Muscle of leg (tissue), 11 donors: Measurements from ENCODE around the gene SPECC1. TPM values are rescaled to one million over a fixed set of nuclear protein-coding genes. Genes with fewer than 3 reads are reported as not detected.
"Not testable (repeated sequence)": the region's sequence is repeated elsewhere in the genome, so short reads cannot be mapped to it uniquely, and the experiment has no call there.

Experiments
- DNase-seq: peaks from one replicate; pipeline ENCODE4 v3.0.0; 2013
- H3K27ac ChIP-seq: one replicate; pipeline ENCODE4 v1.5.1; 2013; ENCODE audit warnings: mild to moderate bottlenecking, low read length, control low read depth
- H3K27me3 ChIP-seq: one replicate; pipeline ENCODE4 v1.6.1; 2013; ENCODE audit warnings: low read length; ENCODE audit not compliant: control insufficient read depth, insufficient read depth
- H3K36me3 ChIP-seq: one replicate; pipeline ENCODE4 v1.6.1; 2013; ENCODE audit warnings: low read length; ENCODE audit not compliant: control insufficient read depth, insufficient read depth
- H3K4me1 ChIP-seq: one replicate; pipeline ENCODE4 v1.6.1; 2013; ENCODE audit warnings: low read length; ENCODE audit not compliant: control insufficient read depth, insufficient read depth
- H3K4me3 ChIP-seq: one replicate; pipeline ENCODE4 v1.5.1; 2013; ENCODE audit warnings: low read length, control low read depth
- H3K9me3 ChIP-seq: replicated peaks from 2 replicates; pipeline ENCODE4 v1.6.1; 2013; ENCODE audit warnings: low read depth, low read length; ENCODE audit not compliant: control insufficient read depth
- WGBS: methylation state at CpG from one replicate; pipeline ENCODE4 v1.1.5; 2013; ENCODE audit warnings: missing lambda C conversion rate; ENCODE audit not compliant: insufficient coverage; 5-methylcytosine and 5-hydroxymethylcytosine counted together
- polyA plus RNA-seq, 8 donors: library from polyadenylated mRNA; unstranded; fragments of 120-200 nt; gene quantifications; one replicate each; pipeline versions ENCODE4 v1.2.1 to v1.2.3, GENCODE V29; 2013; ENCODE audit warnings: inconsistent platforms in 1 of 8, low replicate concordance in 1 of 8; ENCODE audit not compliant: insufficient read length in 8 of 8, insufficient read depth in 1 of 8
- total RNA-seq: library from RNA; stranded (reverse); fragments of 120-200 nt; gene quantifications from one replicate; pipeline ENCODE4 v1.2.4, GENCODE V29; 2013

SPECC1 gene
- total and polyA plus RNA-seq, 9 donors, result 5.7 to 11.6 (median 7.2) TPM

DNA sequence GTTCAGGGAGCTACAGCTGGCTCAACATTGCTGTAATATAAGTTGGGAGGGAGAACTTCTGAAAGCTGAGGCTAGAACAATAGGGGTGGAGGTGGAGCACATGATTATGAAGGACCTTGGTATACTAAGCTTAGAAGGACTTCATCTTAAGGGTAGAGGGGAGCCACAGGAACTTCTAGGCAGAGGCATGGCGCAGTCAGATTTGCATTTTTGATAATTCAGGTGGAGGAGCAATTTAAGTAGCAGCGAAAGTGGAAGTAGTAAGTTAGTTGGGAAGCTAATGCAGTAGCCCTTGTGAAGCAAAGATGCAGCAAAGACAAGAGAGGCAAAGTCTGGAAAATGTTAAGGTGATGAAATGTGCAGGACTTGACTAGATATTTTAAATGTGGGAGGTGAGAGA, 144.1 kb downstream of the SPECC1 start:
- H3K36me3 ChIP-seq, result no peaks in the 10 kb centered on the region
- no peak overlapping the region for H3K4me3 ChIP-seq
- peaks cover 13% of the 10 kb centered on the region for H3K4me1 ChIP-seq
- peaks cover 27% of the 10 kb centered on the region for H3K27me3 ChIP-seq
- 92% methylated on average over 2 of the region's 2 CpGs for WGBS
- H3K27ac ChIP-seq, result no peak overlapping the region
- H3K9me3 ChIP-seq, result no peaks in the 10 kb centered on the region
- DNase-seq, result no peak

DNA sequence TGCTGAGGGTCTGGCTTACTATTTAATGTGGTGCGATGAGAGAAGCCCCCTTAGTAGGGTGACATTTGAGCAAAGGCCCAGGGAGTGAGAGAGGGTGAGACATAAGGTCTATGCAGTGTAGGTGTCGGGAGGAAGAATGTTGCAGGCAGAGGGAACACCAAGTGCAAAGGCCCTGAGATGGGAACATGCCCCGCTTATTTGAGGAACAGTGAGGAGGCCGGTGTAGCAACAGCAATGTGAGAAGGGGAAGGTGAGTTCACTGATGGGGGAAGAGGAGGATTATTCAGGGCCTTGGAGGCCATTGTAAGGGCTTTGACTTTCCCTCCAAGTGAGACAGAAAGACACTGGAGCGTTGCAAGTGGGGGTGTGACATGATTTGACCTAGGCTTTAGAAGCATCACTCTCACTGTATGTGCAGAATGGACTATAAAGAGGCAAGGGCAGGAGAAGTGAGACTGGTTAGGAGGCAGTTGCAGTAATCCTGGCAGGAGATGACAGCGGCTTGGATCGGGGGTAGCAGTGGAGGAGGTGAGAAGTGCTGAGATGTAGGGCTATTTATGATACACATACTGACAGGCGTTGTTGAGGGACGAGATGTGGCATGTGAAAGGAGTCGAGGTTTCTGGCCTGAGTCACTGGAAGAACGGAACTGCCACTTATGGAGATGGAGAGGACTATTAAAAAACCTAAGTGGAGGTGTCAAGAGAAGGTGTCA, 145.3 kb downstream of the SPECC1 start:
- H3K27ac ChIP-seq, result no peak overlapping the region
- 88% methylated on average over 11 of the region's 11 CpGs for WGBS
- H3K36me3 ChIP-seq, result no peaks in the 10 kb centered on the region
- H3K27me3 ChIP-seq, result peaks cover 32% of the 10 kb centered on the region
- DNase-seq, result no peak
- peaks cover 13% of the 10 kb centered on the region for H3K4me1 ChIP-seq
- H3K9me3 ChIP-seq, result no peaks in the 10 kb centered on the region
- no peak overlapping the region for H3K4me3 ChIP-seq

DNA sequence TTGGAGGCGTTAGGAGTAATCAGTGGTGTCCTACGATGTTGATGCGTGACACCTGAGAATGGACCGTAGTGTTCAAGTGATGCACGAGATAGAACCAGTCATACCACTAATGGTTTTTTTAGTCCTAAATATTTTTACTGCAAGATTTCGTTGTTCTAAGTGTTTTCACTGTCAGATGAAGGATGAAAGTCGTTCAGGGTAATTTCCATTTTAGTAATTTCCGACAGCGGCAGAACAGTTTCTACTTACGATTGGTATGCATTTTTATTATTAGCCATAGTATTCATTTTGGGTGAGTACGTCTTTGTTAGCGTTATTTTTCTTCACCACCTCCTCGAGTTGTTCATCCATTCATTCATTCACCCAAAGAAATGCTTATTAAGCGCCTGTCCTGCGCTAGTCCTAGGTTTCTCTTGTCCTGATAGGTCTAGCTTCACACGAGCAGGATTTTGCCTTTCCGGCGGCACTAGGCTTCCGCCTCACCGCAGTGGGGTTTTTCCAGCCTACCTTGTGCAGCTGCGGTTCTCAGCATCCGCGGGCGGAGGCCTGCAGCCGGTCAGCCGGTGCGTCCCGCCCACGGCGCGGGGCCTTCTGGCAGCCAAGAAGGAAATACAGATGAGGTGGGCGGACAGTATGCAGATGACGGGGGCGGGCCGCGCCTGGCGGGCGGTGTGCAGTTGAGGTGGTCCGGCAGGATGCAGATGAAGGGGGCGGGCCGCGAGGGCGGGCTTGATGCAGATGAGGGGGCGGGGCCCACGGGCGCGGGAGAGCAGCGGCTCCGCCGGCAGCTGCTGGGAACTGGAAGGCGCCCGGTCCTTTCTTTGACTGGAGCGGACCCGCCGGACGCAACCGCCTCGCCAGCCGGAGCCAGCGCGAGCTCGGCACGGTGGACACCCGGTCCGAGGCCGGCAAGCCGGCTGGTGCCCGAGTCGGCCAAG, 146.4 kb downstream of the SPECC1 start:
- peaks cover 35% of the 10 kb centered on the region for H3K27me3 ChIP-seq
- under 1% methylated on average over 50 of the region's 69 CpGs for WGBS
- H3K36me3 ChIP-seq, result no peaks in the 10 kb centered on the region
- peak overlapping the region; percentile 38 for H3K4me3 ChIP-seq
- DNase-seq, result peak; percentile 97
- H3K9me3 ChIP-seq, result no peaks in the 10 kb centered on the region
- peaks cover 13% of the 10 kb centered on the region for H3K4me1 ChIP-seq
- peak overlapping the region; percentile 42 for H3K27ac ChIP-seq

DNA sequence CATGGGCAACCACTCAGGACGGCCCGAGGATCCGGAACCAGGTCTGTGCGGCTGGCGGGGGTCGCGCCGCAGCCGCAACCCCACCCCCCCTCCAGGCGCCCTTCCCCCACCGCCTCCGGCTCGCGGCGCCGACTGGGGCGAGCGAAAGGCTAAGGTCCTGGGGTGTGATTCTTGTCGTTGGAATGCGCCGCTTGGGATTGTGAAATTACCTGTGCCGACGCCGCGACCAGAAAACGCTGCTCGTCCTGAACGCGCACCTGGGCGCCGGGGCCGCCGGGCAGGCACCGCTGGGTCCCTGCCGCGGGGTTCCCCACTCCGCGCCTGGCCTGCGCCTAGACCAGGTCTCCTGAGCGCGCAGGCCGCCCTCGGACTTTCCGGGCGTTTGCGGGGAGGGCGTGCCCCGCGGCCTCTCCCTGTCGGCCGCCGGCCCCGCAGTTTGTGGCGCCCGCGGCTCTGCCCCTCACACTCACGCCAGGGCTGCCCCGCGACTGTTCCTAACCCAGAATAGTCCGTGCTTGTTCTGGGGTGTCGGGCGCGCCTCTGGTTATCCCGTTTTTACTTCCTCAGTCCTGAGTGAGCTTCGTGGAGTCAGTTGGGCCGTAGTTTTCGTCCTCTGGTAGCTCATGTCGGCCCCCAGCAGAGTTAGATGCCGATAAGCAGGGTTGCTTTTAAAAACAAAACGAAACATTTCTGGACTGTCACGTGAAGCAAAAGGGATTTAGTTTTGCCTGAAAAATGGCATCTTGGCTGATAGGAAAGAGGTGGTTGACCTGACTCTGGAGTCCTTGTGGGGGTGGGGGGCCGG, 147.2 kb downstream of the SPECC1 start:
- Histone ChIP-seq H3K4me1 (peaks cover 13% of the 10 kb centered on the region), H3K27me3 (peaks cover 35% of the 10 kb centered on the region), H3K27ac (peak overlapping the region; percentile 13), H3K9me3 (no peaks in the 10 kb centered on the region), H3K36me3 (no peaks in the 10 kb centered on the region), H3K4me3 (peak overlapping the region; percentile 38)
- WGBS, result under 1% methylated on average over 51 of the region's 72 CpGs
- peak; percentile 27 for DNase-seq

DNA sequence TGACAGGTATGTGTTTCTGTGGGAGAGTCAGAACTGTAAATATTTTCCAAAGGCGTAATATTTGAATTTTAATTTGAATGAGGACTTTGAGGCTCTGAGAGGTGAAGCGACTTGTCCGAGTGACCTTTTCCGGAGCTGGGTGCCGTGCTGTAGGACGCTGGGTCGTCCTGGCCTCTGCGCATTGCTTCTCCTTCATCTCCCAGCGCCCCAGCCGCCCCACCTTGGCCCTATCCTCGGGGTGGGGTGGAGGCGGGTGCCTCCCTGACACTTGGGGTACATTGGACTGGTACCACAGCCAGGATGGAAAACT, 147.8 kb downstream of the SPECC1 start:
- H3K4me3 ChIP-seq, result no peak overlapping the region
- H3K9me3 ChIP-seq, result no peaks in the 10 kb centered on the region
- H3K4me1 ChIP-seq, result peaks cover 13% of the 10 kb centered on the region
- H3K27me3 ChIP-seq, result peaks cover 35% of the 10 kb centered on the region
- WGBS, result 75% methylated on average over 1 of the region's 12 CpGs
- H3K36me3 ChIP-seq, result no peaks in the 10 kb centered on the region
- no peak overlapping the region for H3K27ac ChIP-seq
- no peak for DNase-seq

DNA sequence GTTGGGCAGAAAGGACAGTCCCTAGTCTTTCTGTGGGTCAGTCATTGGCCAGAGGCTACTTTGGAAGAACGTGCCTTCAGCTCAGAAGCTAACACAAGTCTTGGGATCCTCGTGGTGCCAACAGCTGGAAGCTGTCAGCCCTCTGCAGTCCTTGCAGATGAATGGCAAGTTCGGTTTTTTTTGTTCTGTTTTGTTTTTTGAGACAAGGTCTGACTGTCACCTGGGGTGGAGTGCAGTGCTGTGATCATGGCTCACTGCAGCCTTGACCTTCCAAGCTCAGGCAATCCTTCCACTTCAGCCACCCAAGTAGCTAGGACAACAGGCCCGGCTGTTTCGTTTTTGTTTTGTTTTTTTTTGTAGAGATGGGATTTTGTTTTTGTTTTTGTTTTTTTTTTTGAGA, 149.4 kb downstream of the SPECC1 start:
- no peak overlapping the region for H3K4me3 ChIP-seq
- H3K4me1 ChIP-seq, result peaks cover 13% of the 10 kb centered on the region
- H3K9me3 ChIP-seq, result no peaks in the 10 kb centered on the region
- H3K36me3 ChIP-seq, result no peaks in the 10 kb centered on the region
- 100% methylated on average over 1 of the region's 5 CpGs for WGBS
- H3K27ac ChIP-seq, result no peak overlapping the region
- no peak for DNase-seq
- peaks cover 29% of the 10 kb centered on the region for H3K27me3 ChIP-seq

DNA sequence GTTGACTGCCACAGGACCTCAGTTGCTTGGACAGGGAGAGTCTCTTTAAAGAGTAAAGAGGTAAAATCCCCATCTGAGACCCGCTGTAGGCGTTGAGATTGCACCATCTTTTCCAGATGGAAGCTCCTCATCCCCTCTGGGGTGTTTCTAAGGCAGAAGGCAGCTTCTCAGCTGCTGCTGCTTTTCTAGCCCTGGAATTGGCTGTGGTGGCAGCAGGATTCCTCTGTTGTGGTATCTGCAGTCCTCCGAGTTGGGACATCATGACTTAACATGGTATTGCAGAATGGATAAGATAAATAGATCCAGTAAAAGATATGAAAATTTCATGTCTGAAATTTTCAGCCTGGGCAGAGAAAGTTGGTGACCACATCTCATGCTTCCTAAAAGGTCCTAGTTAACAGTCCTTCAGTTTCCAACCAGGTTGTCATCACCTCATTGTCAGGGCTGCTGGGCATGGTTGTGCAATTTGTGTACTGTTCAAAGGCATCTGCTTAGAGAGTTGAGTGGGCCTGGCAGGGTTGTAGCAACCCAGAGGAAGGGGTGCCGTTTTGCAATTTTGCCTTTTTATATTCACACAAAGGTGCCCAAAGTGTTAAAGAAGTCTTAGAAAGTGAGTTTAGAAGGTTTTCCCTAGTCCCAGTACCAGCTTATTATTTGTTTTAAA, 150.4 kb downstream of the SPECC1 start:
- no peaks in the 10 kb centered on the region for H3K36me3 ChIP-seq
- H3K4me1 ChIP-seq, result peaks cover 13% of the 10 kb centered on the region
- H3K27ac ChIP-seq, result no peak overlapping the region
- H3K4me3 ChIP-seq, result no peak overlapping the region
- 88% methylated on average over 2 of the region's 4 CpGs for WGBS
- peaks cover 25% of the 10 kb centered on the region for H3K27me3 ChIP-seq
- H3K9me3 ChIP-seq, result no peaks in the 10 kb centered on the region
- DNase-seq, result no peak

DNA sequence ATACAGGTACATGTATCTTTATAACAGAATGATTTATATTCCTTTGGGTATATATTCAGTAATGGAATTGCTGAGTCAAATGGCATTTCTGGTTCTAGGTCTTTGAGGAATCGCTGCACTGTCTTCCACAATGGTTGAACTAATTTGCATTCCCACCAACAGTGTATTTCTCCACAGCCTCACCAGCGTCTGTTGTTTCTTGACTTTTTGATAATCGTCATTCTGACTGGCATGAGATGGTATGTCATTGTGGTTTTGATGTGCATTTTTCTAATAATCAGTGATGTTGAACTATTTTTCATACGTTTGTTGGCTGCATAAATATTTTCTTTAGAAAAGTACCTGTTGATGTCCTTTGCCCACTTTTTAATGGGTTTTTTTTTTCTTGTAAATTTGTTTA, 156.4 kb downstream of the SPECC1 start:
- H3K36me3 ChIP-seq, H3K9me3 ChIP-seq, H3K27ac ChIP-seq, H3K4me3 ChIP-seq, H3K4me1 ChIP-seq, H3K27me3 ChIP-seq, DNase-seq: not testable (repeated sequence)
- WGBS, result no CpG with 5 or more reads among the region's 4 CpGs

DNA sequence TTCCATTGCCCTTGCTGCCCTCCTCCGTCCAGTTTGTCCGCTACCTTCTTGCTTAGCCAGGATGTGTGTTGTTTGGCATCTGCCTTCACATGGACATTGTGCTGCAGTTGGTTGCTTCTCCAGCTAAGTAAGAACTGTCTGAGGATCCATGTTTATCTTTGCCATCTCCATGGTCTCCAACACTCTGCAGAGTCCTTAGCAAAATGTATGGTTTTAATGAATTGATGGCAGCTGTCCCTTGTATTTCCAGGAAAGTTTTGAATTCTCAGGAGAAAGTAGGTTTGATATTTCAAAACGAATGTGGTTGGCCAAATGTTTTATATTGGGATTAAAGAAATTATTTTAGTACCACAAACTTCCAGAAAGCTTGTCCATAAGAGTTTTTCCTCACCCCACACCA, 160.9 kb downstream of the SPECC1 start:
- no peak overlapping the region for H3K27ac ChIP-seq
- DNase-seq, result no peak
- H3K4me1 ChIP-seq, result no peaks in the 10 kb centered on the region
- WGBS, result 76% methylated on average over 2 of the region's 3 CpGs
- no peaks in the 10 kb centered on the region for H3K36me3 ChIP-seq
- H3K9me3 ChIP-seq, result no peaks in the 10 kb centered on the region
- H3K4me3 ChIP-seq, result no peak overlapping the region
- peaks cover 2% of the 10 kb centered on the region for H3K27me3 ChIP-seq
